Right cardiac atrium (tissue), 5 donors: Measurements from ENCODE around the gene DLG2. TPM values are rescaled to one million over a fixed set of nuclear protein-coding genes. Genes with fewer than 3 reads are reported as not detected.

ENCODE experiments used
- ATAC-seq, 2 donors: fragments of 200-7000 bp; cut with Tn5 transposase; one replicate each; pipeline versions ENCODE4 v1.8.0 to v1.9.1; 2020; ENCODE audit warnings: moderate library complexity in 2 of 2, mild to moderate bottlenecking in 1 of 2
- DNase-seq, 3 donors: peaks; one replicate each; pipeline ENCODE4 v3.0.0-alpha.2; 2020
- H3K27ac ChIP-seq: one replicate; pipeline ENCODE4 v1.5.1; 2013; ENCODE audit warnings: mild to moderate bottlenecking, low read length, control low read depth, moderate library complexity
- H3K27me3 ChIP-seq: one replicate; pipeline ENCODE4 v1.6.1; 2013; ENCODE audit not compliant: control insufficient read depth, insufficient read depth
- H3K4me1 ChIP-seq: one replicate; pipeline ENCODE4 v1.6.1; 2013; ENCODE audit warnings: low read length; ENCODE audit not compliant: control insufficient read depth, insufficient read depth
- H3K4me3 ChIP-seq: one replicate; pipeline ENCODE4 v1.5.1; 2013; ENCODE audit warnings: low read length, control low read depth
- H3K9me3 ChIP-seq: one replicate; pipeline ENCODE4 v1.6.1; 2013; ENCODE audit warnings: low read length; ENCODE audit not compliant: control insufficient read depth
- WGBS: extraction: QIAGEN DNeasy Blood & Tissue Kit; methylation state at CpG from one replicate; pipeline ENCODE4 v1.1.7; 2013; 5-methylcytosine and 5-hydroxymethylcytosine counted together
- intact Hi-C, 4 donors: fragments of 100-400 bp; cut with DNase I; formaldehyde crosslinking; loops; one replicate each; pipeline versions ENCODE4 v1.11.0 to v1.14.0; 2022 to 2023
- polyA plus RNA-seq: library from polyadenylated mRNA; stranded (reverse); fragments of 200-250 nt; gene quantifications from one replicate; pipeline ENCODE4 v1.2.3, GENCODE V29; 2013
- total RNA-seq, 4 donors: library from RNA; stranded (reverse); fragmentation: NEBNext Ultra II Directional; extraction: Animal tissue kit (Norgen Biotek cat#: 25700); gene quantifications; one replicate each; pipeline ENCODE4 v1.2.1, GENCODE V29; 2021
- donor health status: healthy with polysubstance abuse.
- donor health status: DM: no; HTN: yes; CAD: no.
- donor health status: DM: no; HTN: no; CAD: no.
- donor health status: DM: no; HTN: yes; CAD: no; lungs with severe emphysema.
- donor health status: DM: yes; HTN: yes; CAD: no.

Gene DLG2
- total and polyA plus RNA-seq, 5 donors: 2.3 to 10.5 (median 9.4) TPM

DNA sequence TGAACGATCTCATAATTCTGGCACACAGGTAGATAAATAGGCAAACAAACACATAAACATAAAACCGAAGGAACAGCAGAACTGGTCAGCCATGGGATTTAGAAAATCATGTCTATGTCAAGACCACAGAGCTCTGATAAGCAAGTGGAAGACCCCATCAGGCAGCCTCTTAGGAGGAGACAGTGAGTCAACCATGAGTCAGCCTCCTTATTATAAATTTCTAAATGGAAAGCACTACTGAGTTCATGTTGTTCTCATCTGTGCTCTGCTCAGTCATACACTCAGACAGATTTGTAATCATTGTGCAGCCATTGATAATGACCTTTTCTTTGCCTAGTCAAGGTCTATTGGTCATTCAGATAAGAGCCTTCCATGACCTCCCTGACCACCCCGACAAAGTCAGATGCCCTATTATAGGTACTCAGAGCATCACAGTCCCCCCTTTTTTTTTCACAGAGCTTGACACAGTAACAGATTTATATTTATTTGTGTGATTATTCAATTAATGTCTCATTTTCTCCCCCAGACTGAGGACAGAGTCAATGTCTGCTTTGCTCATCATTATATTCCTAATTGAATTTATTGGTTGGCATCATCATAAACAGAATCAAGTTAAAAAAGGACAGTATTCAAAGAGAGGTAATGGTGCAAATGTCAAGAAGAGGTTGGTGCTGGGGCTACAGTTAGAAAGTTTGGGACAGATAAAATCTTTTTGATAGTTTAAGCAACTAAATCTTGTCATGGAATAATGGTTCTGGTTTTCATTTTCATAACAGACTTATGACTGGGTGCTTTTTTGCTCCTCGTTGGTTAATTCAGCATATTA, 1761.3 kb downstream of the DLG2 start:
- ATAC-seq: peak in 1 of 2 donors; percentile 66
- WGBS: 79% methylated on average over 4 of the region's 4 CpGs

DNA sequence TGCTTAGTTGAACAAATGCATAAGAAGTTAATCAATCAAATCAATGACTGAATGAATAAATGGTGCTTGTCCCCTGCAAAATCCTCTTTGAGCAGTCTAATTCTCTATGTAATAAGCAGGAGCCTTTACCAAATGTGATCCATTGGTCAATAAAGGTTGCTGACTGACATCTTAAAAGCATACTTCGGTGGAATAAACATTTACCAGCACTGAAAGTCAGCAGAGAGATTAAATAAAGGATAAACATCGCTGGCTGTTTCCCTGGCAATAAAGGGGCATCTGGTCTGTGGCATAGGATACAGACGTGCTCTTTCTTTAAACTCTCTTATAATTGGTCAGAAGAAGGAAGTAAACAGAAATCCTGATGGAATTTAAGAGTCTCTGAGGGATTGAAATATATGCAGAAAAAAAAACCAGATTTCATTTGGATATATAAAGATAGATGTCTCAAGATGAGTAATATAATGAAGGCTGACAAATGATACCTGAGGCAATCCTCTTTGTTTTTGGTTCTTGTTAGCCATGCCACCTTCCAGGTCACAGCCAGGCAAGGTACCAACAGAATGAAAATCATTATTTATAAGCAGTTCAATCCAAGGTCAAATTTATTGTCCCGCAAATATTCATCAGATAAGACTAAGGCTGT, 1762.6 kb downstream of the DLG2 start:
- no peaks in the 10 kb centered on the region for H3K27me3 ChIP-seq
- intact Hi-C loops: no loop called here
- no peak overlapping the region for H3K4me3 ChIP-seq
- H3K9me3 ChIP-seq: no peaks in the 10 kb centered on the region
- 84% methylated on average over 4 of the region's 4 CpGs for WGBS
- DNase-seq: no peak
- no peak overlapping the region for H3K27ac ChIP-seq
- no peaks in the 10 kb centered on the region for H3K4me1 ChIP-seq
- ATAC-seq: no peak

More for the DNA sequence above, 1761.3 kb downstream of the DLG2 start:
- H3K27me3 ChIP-seq: no peaks in the 10 kb centered on the region
- no peak for DNase-seq
- H3K4me3 ChIP-seq: no peak overlapping the region
- no peak overlapping the region for H3K27ac ChIP-seq
- no peaks in the 10 kb centered on the region for H3K4me1 ChIP-seq
- intact Hi-C loops: no loop called here
- no peaks in the 10 kb centered on the region for H3K9me3 ChIP-seq

DNA sequence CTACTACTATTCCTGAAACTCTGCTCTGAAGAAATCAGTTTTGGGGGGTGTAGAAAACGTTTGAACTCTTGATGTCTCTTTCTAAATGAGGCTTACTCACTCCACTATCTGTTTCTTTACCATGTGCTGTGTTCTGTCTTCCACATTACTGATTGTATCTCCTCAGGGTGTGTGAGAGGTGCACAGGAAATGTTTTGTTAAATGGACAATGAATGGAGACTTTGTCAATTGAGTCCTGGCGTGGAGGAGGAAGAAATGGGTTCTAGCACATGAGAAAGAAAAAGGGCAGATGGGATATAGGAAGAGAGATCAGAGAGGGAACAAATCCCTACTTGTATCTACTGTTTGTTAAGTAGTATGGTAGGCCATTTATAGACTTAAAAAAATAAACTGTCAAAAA, 1763.9 kb downstream of the DLG2 start:
- no peak overlapping the region for H3K27ac ChIP-seq
- no peaks in the 10 kb centered on the region for H3K27me3 ChIP-seq
- H3K4me3 ChIP-seq: no peak overlapping the region
- ATAC-seq (no peak), DNase-seq (no peak)
- H3K4me1 ChIP-seq: no peaks in the 10 kb centered on the region
- 57% methylated on average over 2 of the region's 2 CpGs for WGBS
- no peaks in the 10 kb centered on the region for H3K9me3 ChIP-seq
- intact Hi-C loops: no loop called here

DNA sequence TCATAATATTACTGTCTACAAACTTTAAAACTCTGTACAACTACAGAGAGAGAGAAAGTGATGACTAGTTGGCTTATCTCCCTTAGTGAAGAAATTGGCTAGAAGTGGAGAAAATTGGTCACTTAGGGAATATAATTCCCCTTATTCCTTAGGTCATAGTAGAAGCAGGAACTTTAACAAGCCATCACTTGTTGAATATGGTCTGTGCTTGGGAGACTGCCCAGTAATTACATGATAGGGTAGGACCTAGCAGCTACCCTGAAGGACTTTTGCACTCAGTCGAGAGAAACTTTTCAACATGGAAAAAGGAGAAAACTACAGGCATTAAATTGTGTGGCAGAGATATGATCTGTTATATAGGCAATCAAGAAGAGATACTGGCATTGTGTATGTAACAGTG, 1764.5 kb downstream of the DLG2 start:
- DNase-seq (no peak), ATAC-seq (peak; percentile 93 to 97)
- Histone ChIP-seq H3K4me1 (no peaks in the 10 kb centered on the region), H3K4me3 (no peak overlapping the region), H3K27me3 (no peaks in the 10 kb centered on the region), H3K9me3 (no peaks in the 10 kb centered on the region), H3K27ac (no peak overlapping the region)
- intact Hi-C loops: no loop called here
- 31% methylated on average over 1 of the region's 1 CpG for WGBS

DNA sequence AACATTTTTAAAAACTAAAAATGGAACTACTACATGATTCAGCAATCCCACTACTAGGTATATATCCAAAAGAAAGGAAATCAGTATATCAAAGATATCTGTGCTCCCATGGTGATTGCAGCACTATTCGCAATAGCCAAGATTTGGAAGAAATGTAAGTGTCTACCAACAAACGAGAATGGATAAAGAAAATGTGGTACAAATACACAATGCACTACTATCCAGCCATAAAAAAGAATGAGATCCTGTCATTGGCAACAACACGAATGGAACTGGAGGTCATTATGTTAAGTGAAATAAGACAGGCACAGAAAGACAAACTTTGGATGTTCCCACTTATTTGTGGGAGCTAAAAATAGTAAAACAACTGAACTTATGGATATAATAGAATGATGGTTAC, 1765.1 kb downstream of the DLG2 start:
- H3K27ac ChIP-seq: no peak overlapping the region
- intact Hi-C loops: no loop called here
- H3K4me1 ChIP-seq: no peaks in the 10 kb centered on the region
- DNase-seq (no peak), ATAC-seq (peak in 1 of 2 donors; percentile 60)
- H3K27me3 ChIP-seq: no peaks in the 10 kb centered on the region
- no peak overlapping the region for H3K4me3 ChIP-seq
- WGBS: 48% methylated on average over 3 of the region's 3 CpGs
- H3K9me3 ChIP-seq: no peaks in the 10 kb centered on the region

DNA sequence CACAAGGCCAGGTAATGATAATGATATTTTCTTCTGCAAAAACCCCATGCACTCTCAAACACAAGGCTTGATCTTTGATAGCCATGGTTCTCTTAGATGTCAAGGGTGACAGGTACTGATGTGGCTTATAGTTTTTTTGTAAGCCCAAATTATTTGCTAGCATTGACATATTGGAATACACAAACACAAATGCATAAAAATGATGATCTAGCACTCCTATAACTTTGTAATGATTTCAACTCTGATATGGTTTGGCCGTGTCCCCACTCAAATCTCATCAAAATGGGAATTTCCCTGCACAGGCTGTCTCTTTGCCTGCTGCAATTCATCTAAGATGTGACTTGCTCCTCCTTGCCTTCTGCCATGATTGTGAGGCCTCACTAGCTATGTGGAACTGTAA, 1768.5 kb downstream of the DLG2 start:
- ATAC-seq (no peak), DNase-seq (no peak)
- Histone ChIP-seq H3K27me3 (no peaks in the 10 kb centered on the region), H3K27ac (no peak overlapping the region), H3K4me1 (no peaks in the 10 kb centered on the region), H3K9me3 (no peaks in the 10 kb centered on the region), H3K4me3 (no peak overlapping the region)
- intact Hi-C loops: no loop called here
- 62% methylated on average over 1 of the region's 1 CpG for WGBS

DNA sequence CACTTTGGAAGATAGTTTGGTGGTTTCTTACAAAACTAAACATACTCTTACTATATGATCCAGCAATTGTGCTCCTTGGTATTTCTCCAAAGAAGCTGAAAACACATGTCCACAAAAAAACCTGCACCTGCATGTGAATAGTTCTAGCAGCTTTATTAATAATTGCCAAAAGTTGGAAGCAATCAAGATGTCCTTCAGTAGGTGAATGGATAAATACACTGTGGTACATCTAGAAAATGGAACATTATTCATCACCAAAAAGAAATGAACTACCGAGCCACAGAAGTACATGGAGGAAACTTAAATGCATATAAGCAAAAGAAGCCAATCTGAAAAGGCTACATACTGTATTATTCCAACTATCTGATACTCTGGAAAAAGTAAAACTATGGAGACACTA, 1771.9 kb downstream of the DLG2 start:
- intact Hi-C loops: no loop called here
- DNase-seq (no peak), ATAC-seq (no peak)
- Histone ChIP-seq H3K9me3 (no peaks in the 10 kb centered on the region), H3K4me1 (no peaks in the 10 kb centered on the region), H3K27ac (no peak overlapping the region), H3K4me3 (no peak overlapping the region), H3K27me3 (no peaks in the 10 kb centered on the region)
- 89% methylated on average over 1 of the region's 1 CpG for WGBS

DNA sequence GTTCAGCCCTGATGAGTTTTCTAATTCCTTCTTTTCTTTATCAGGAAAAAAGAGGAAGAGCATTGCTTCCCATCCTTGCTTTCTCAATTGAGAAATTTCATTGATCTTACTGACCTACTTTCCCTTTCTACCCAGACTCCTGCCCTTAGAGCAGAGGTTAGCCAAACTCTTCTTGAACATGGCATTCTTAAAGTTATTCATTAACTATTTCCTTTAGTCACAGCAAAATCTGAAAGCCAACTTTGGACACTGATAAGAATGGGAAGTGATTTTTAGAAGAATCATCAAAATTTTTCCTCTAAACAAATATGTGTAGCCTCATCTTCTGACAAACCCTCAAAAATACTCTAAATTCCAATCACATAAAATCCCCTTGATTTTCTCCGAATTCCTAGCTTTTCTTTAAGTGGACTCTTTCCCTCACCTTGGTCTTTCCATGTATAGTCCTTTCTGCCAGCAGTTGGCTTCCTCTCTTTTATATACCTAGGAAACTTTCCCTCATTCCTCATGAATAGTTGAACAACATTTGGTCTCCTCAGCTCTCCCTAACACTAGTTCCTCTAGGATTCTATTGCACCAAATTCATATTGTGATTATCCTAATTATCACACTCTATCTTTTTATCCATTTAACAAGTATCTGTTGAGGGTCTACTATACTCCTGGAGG, 1774.2 kb downstream of the DLG2 start:
- intact Hi-C loops: no loop called here
- 81% methylated on average over 1 of the region's 1 CpG for WGBS
- Histone ChIP-seq H3K4me3 (no peak overlapping the region), H3K9me3 (no peaks in the 10 kb centered on the region), H3K4me1 (no peaks in the 10 kb centered on the region), H3K27ac (no peak overlapping the region), H3K27me3 (no peaks in the 10 kb centered on the region)
- no peak for DNase-seq
- ATAC-seq: no peak

DNA sequence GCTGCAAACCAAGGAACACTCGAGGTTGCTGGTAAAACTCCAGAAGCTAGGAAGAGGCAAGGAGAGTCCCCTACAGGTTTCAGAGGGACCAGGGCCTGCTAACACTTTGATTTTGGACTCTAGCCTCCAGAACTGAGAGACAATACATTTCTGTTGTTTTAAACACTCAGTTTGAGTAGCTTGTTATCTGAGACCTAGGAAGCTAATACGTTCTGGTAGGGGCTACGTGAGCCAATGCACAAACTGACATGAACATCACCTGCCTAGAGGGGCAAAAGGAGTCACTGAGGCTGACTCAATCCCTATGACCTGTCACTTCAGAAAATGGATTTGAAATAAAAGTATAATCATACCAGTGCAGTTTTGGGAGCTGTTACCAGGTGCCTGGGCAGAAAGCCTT, 1775.1 kb downstream of the DLG2 start:
- ATAC-seq (no peak), DNase-seq (no peak)
- no peaks in the 10 kb centered on the region for H3K27me3 ChIP-seq
- 90% methylated on average over 3 of the region's 3 CpGs for WGBS
- H3K9me3 ChIP-seq: no peaks in the 10 kb centered on the region
- intact Hi-C loops: no loop called here
- no peak overlapping the region for H3K27ac ChIP-seq
- no peaks in the 10 kb centered on the region for H3K4me1 ChIP-seq
- H3K4me3 ChIP-seq: no peak overlapping the region

DNA sequence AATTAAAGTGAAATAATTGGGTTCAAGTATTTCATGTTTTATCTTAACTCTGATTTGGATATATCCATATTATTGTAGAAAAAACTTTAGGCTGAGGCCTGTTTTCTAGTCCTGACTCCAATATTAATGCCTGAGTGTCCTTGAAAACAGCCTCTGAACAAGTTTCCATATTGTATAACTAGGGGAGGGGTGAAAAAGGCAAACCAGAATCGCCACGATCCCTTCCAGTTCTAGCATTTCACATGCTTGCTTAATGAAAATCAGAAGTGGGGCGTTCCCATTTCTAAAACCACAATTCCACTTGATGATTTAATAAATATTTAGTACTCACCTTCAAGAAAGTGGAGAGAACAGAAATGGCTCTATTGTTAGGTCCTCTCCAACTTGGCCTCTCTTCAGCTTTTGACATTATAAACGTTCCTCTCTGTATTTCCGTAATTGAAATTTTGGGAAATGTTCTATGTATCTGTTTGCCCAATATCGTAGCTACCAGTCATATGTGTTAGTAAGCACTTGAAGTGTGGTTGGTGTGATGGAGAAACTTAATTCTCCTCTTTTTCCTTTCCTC, 1779.6 kb downstream of the DLG2 start:
- Histone ChIP-seq H3K9me3 (no peaks in the 10 kb centered on the region), H3K4me3 (no peak overlapping the region), H3K4me1 (no peaks in the 10 kb centered on the region), H3K27ac (no peak overlapping the region), H3K27me3 (no peaks in the 10 kb centered on the region)
- intact Hi-C loops: no loop called here
- no peak for DNase-seq
- WGBS: 87% methylated on average over 6 of the region's 6 CpGs
- no peak for ATAC-seq

DNA sequence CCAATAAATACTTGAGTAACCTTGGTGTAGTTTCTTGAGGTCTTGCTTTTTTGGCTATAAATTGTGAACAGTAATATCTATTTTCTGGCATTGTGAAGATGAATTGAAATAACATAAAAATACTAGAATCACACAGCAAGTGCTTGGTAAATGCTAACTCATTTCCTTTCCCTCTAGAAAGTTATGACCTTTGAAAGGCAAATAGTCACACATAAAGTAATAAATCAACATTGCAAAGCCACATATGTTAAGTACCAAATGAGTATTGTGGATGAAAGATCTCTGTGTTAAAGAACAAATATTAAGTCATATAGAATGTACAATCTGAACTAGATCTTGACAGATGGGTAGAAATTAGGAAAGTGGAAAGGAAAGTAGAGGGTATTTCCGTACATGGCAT, 1781.3 kb downstream of the DLG2 start:
- H3K27ac ChIP-seq: no peak overlapping the region
- ATAC-seq (no peak), DNase-seq (no peak)
- no peaks in the 10 kb centered on the region for H3K4me1 ChIP-seq
- WGBS: 74% methylated on average over 1 of the region's 1 CpG
- no peaks in the 10 kb centered on the region for H3K27me3 ChIP-seq
- no peak overlapping the region for H3K4me3 ChIP-seq
- intact Hi-C loops: no loop called here
- no peaks in the 10 kb centered on the region for H3K9me3 ChIP-seq
